ENCODE measurements around the gene EYS. TPM values are rescaled to one million over a fixed set of nuclear protein-coding genes. Genes with fewer than 3 reads are reported as not detected.

The EYS gene
- total and polyA plus RNA-seq, 9 of the 15 experiments (the other 6 are each of a cell fraction or from before 2014, with no cell fraction given) = 0.03 to 0.36 (median 0.10) TPM; not detected in 2

- TF ChIP-seq TAF9B (IDR thresholded peaks at IDR 0.05; ENCODE audit: partially characterized antibody) = no peak
- no peak for TF ChIP-seq E2F6 (IDR thresholded peaks at IDR 0.05; ENCODE audit: borderline replicate concordance in 1 of 2, extremely low read depth in 1 of 2, insufficient read depth in 1 of 2, insufficient read length in 1 of 2, low read depth in 1 of 2, low read length in 1 of 2, poor library complexity in 1 of 2, severe bottlenecking in 1 of 2)
- no peak for TF ChIP-seq NFATC3 (IDR thresholded peaks at IDR 0.05)
- TF ChIP-seq ZNF655 (CRISPR knock-in tag; IDR thresholded peaks at IDR 0.05) = no peak
- TF ChIP-seq ZNF134 (CRISPR knock-in tag; conservative IDR thresholded peaks at IDR 0.05) = no peak
- peak; percentile 91 for TF ChIP-seq FOSL1 (tag; conservative IDR thresholded peaks at IDR 0.05)
- no peak for TF ChIP-seq PHF8 (IDR thresholded peaks at IDR 0.05; ENCODE audit: borderline replicate concordance, low read length)
- TF ChIP-seq MEIS2 (IDR thresholded peaks at IDR 0.05; ENCODE audit: partially characterized antibody) = peak; percentile 74
- no peak for TF ChIP-seq THAP7 (CRISPR knock-in tag; IDR thresholded peaks at IDR 0.05)
- TF ChIP-seq ARNT (IDR thresholded peaks at IDR 0.05) = no peak
- no peak for TF ChIP-seq MGA (IDR thresholded peaks at IDR 0.05)
- peak; percentile 83 for TF ChIP-seq ARID1B (IDR thresholded peaks at IDR 0.05)
- peak; percentile 93 for TF ChIP-seq MEF2A (IDR thresholded peaks at IDR 0.05; ENCODE audit: control insufficient read depth, low read depth, low read length)
- no peak for TF ChIP-seq KAT2B (IDR thresholded peaks at IDR 0.05; ENCODE audit: low read depth, low read length)
Observed at GRCh38 chr6:65461121-65461520, 245.9 kb downstream of the EYS start (continued).
